Endodermal cell (in vitro differentiated cells): Measurements from ENCODE around the gene IL15RA. TPM values are rescaled to one million over a fixed set of nuclear protein-coding genes. Genes with fewer than 3 reads are reported as not detected.

Source experiments
- DNase-seq: peaks from one replicate; pipeline ENCODE4 v3.0.0-alpha.2; 2017
- H3K27ac ChIP-seq: 2 replicates; pipeline ENCODE4 v1.5.1; 2013; ENCODE audit warnings: mild to moderate bottlenecking, low read depth, low read length, moderate library complexity
- H3K27me3 ChIP-seq: 2 replicates; pipeline ENCODE4 v1.6.1; 2013; ENCODE audit warnings: mild to moderate bottlenecking, low read length, moderate library complexity; ENCODE audit not compliant: insufficient read depth, control insufficient read depth, poor library complexity, severe bottlenecking
- H3K36me3 ChIP-seq: 2 replicates; pipeline ENCODE4 v1.7.0; 2013; ENCODE audit warnings: mild to moderate bottlenecking, low read length, moderate library complexity; ENCODE audit not compliant: control insufficient read depth, insufficient read depth
- H3K4me1 ChIP-seq: one replicate; pipeline ENCODE4 v1.7.0; 2013; ENCODE audit warnings: low read length; ENCODE audit not compliant: control insufficient read depth, insufficient read depth
- H3K4me3 ChIP-seq: 2 replicates; pipeline ENCODE4 v1.5.1; 2013; ENCODE audit warnings: mild to moderate bottlenecking, low read length, moderate library complexity
- H3K9ac ChIP-seq: 2 replicates; pipeline ENCODE4 v1.6.1; 2013; ENCODE audit warnings: mild to moderate bottlenecking, low read length, moderate library complexity; ENCODE audit not compliant: poor library complexity, severe bottlenecking; ENCODE audit errors: extremely low read depth
- H3K9me3 ChIP-seq: 2 replicates; pipeline ENCODE4 v1.6.1; 2013; ENCODE audit warnings: mild to moderate bottlenecking, low read length, moderate library complexity; ENCODE audit not compliant: control insufficient read depth
- H3K27ac Mint-ChIP-seq: 2 replicates; pipeline ENCODE4 v1.8.0; 2020; ENCODE audit warnings: mixed read lengths
- H3K27me3 Mint-ChIP-seq: 2 replicates; pipeline ENCODE4 v1.8.0; 2021; ENCODE audit warnings: mild to moderate bottlenecking, mixed read lengths; ENCODE audit not compliant: insufficient read depth
- H3K36me3 Mint-ChIP-seq: 2 replicates; pipeline ENCODE4 v1.8.0; 2020; ENCODE audit warnings: low read depth, mixed read lengths
- H3K4me1 Mint-ChIP-seq: 2 replicates; pipeline ENCODE4 v1.8.0; 2020; ENCODE audit warnings: mixed read lengths
- H3K4me3 Mint-ChIP-seq: 2 replicates; pipeline ENCODE4 v1.8.0; 2020; ENCODE audit warnings: mild to moderate bottlenecking, moderate library complexity, mixed read lengths
- H3K9me3 Mint-ChIP-seq: 2 replicates; pipeline ENCODE4 v1.8.0; 2020; ENCODE audit warnings: mild to moderate bottlenecking, mixed read lengths
- WGBS, 2 experiments: methylation state at CpG; one replicate each; pipeline versions ENCODE4 v1.1.5 to v1.1.7; 2013; ENCODE audit warnings: missing lambda C conversion rate in 2 of 2, mixed read lengths in 1 of 2; ENCODE audit not compliant: insufficient coverage in 1 of 2, insufficient read length in 1 of 2; 5-methylcytosine and 5-hydroxymethylcytosine counted together
- total RNA-seq, 2 donors: library from RNA; stranded (reverse); fragmentation: NEBNext Ultra II Directional in 1 of 2; extraction: Animal tissue kit (Norgen Biotek cat#: 25700) in 1 of 2; gene quantifications; 2 replicates in 1 of 2; 3 replicates in 1 of 2; pipeline ENCODE4 v1.2.1, GENCODE V29; 2021
- TF ChIP-seq, protein P1 (sequence below): fragments of 200-600 bp; sonication (generic); conservative IDR thresholded peaks from 2 replicates; pipeline ENCODE4 v1.5.0; 2021; ENCODE audit warnings: antibody characterized with exemption, mild to moderate bottlenecking

The IL15RA gene
- total RNA-seq, 2 donors from 2014 or later: 0.35 to 0.37 TPM

DNA sequence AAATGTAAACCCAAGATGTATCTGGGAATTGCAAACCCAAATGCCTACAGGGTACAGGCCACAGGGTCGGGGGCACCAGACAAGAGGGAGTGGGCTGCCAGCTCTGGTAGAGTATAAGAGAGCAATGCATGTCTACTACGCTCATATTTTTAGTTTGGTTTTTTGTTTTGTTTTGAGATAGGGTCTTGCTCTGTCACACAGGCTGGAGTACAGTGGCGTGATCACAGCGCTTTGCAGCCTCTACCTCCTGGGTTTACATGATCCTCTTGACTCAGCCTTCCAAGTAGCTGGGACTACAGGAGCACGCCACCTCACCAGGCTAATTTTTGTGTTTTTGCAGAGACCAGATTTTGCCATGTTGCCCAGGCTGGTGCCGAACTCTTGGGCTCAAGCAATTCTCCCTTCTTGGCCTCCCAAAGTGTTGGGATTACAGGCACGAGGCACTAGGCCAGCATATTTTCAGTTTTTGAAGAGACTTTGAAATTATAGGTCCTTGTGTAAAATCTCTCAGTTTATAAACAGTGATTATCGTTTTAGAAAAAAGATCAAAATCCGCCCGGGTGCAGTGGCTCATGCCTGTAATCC, 11.1 kb upstream of the IL15RA start:
- peaks cover 10% of the 10 kb centered on the region for H3K27me3 Mint-ChIP-seq
- H3K4me3 ChIP-seq: no peak overlapping the region
- DNase-seq: no peak
- no peaks in the 10 kb centered on the region for H3K4me1 Mint-ChIP-seq
- H3K27ac Mint-ChIP-seq: no peak overlapping the region
- H3K36me3 ChIP-seq: no peaks in the 10 kb centered on the region
- no peaks in the 10 kb centered on the region for H3K4me1 ChIP-seq
- H3K27ac ChIP-seq: no peak overlapping the region
- no peaks in the 10 kb centered on the region for H3K27me3 ChIP-seq
- H3K4me3 Mint-ChIP-seq: no peak overlapping the region
- 91 to 94% methylated on average over 7 to 10 of the region's 10 CpGs for WGBS, 2 experiments
- TF ChIP-seq, protein P1, sequence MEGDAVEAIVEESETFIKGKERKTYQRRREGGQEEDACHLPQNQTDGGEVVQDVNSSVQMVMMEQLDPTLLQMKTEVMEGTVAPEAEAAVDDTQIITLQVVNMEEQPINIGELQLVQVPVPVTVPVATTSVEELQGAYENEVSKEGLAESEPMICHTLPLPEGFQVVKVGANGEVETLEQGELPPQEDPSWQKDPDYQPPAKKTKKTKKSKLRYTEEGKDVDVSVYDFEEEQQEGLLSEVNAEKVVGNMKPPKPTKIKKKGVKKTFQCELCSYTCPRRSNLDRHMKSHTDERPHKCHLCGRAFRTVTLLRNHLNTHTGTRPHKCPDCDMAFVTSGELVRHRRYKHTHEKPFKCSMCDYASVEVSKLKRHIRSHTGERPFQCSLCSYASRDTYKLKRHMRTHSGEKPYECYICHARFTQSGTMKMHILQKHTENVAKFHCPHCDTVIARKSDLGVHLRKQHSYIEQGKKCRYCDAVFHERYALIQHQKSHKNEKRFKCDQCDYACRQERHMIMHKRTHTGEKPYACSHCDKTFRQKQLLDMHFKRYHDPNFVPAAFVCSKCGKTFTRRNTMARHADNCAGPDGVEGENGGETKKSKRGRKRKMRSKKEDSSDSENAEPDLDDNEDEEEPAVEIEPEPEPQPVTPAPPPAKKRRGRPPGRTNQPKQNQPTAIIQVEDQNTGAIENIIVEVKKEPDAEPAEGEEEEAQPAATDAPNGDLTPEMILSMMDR: no peak
- H3K36me3 Mint-ChIP-seq: no peaks in the 10 kb centered on the region
- peaks cover 18% of the 10 kb centered on the region for H3K9me3 ChIP-seq
- no peak overlapping the region for H3K9ac ChIP-seq
- peaks cover 22% of the 10 kb centered on the region for H3K9me3 Mint-ChIP-seq

DNA sequence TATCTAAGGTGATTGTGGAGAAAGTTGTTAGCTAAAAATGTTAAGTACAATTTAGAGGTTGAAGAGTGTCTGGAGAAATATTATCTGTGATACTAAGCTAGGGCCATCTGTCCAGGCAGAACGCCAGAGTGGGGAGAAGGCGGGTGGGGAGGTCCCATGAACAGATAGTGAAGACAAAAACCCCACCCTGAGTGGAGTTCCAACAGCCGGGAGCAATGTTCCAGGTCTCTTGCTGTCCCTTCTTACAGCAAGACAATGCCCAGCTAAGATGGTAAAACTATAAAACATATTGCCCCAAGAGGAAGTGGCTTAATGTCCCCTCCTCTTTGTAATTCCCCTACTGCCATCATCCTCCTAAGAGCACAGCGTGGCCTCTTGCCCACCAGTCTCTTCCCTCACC, 10.4 kb upstream of the IL15RA start:
- TF ChIP-seq, protein P1: no peak
- H3K27ac Mint-ChIP-seq: no peak overlapping the region
- no peaks in the 10 kb centered on the region for H3K36me3 Mint-ChIP-seq
- Histone ChIP-seq H3K9me3 (peaks cover 12% of the 10 kb centered on the region), H3K4me3 (no peak overlapping the region), H3K36me3 (no peaks in the 10 kb centered on the region), H3K27me3 (no peaks in the 10 kb centered on the region), H3K9ac (no peak overlapping the region), H3K27ac (no peak overlapping the region), H3K4me1 (no peaks in the 10 kb centered on the region)
- no peak for DNase-seq
- no peaks in the 10 kb centered on the region for H3K4me1 Mint-ChIP-seq
- peaks cover 16% of the 10 kb centered on the region for H3K9me3 Mint-ChIP-seq
- no peak overlapping the region for H3K4me3 Mint-ChIP-seq
- 86 to 90% methylated on average over 2 to 4 of the region's 4 CpGs for WGBS, 2 experiments
- peaks cover 10% of the 10 kb centered on the region for H3K27me3 Mint-ChIP-seq

GRCh38 chr10:5985029-5985428, 7.7 kb upstream of the IL15RA start:
- no peaks in the 10 kb centered on the region for H3K9me3 ChIP-seq
- H3K4me1 ChIP-seq: no peaks in the 10 kb centered on the region
- no peak for DNase-seq
- no peaks in the 10 kb centered on the region for H3K36me3 ChIP-seq
- Mint-ChIP-seq H3K4me1 (no peaks in the 10 kb centered on the region), H3K4me3 (no peak overlapping the region), H3K27me3 (peaks cover 24% of the 10 kb centered on the region), H3K27ac (no peak overlapping the region), H3K36me3 (no peaks in the 10 kb centered on the region), H3K9me3 (no peaks in the 10 kb centered on the region)
- TF ChIP-seq, protein P1: no peak
- H3K27me3 ChIP-seq: peaks cover 7% of the 10 kb centered on the region
- H3K27ac ChIP-seq: no peak overlapping the region
- no peak overlapping the region for H3K4me3 ChIP-seq
- WGBS, 2 experiments: 88 to 100% methylated on average over 1 to 5 of the region's 5 CpGs
- H3K9ac ChIP-seq: no peak overlapping the region
